ENCODE data around the gene TTLL5. TPM values are rescaled to one million over a fixed set of nuclear protein-coding genes. Genes with fewer than 3 reads are reported as not detected.

The TTLL5 gene
- total RNA-seq, 4 donors from 2014 or later, result 14.2 to 27.1 (median 21.2) TPM

- Histone ChIP-seq H3K36me3 (peaks cover 0 to 40% (median 0%) of the 10 kb centered on the region in 3 donors), H3K9me3 (no peaks in the 10 kb centered on the region), H3K27me3 (no peaks in the 10 kb centered on the region), H3K27ac (no peak overlapping the region), H3K4me1 (no peaks in the 10 kb centered on the region), H3K4me3 (no peak overlapping the region)
- DNase-seq, result no peak
- intact Hi-C loops (cut with DNase I), result no loop called here
- TF ChIP-seq POLR2A (IDR thresholded peaks at IDR 0.05) (no peak), CTCF (IDR thresholded peaks at IDR 0.05) (no peak)
- 93 to 100% methylated on average over 1 of the region's 1 CpG for WGBS, 2 donors
These were observed 141.4 kb downstream of the TTLL5 start for GRCh38 chr14:75802486-75802885.

DNA sequence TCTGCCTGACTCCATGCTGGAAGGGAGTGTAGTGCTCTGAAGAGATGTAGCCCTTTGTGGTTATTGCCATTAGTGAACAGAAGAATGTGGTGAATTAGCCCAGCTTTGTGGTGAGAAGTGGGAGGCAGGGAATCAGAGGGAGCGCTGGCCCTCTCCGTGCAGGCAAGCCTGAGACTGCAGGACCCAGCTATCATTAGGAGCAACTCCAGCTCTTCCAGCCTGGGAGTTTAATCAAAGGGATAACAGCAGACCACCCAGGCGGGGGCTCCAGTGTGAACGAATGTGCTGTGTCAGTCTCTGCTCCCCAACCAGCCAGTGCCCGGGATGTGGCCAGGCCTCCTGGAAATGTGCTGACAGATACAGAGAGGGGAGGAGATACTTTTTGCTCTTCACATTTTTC lies 142.7 kb downstream of the TTLL5 start:
- Histone ChIP-seq H3K9me3 (no peaks in the 10 kb centered on the region), H3K27ac (no peak overlapping the region), H3K27me3 (no peaks in the 10 kb centered on the region), H3K4me3 (no peak overlapping the region), H3K4me1 (no peaks in the 10 kb centered on the region), H3K36me3 (peaks cover 0 to 39% (median 0%) of the 10 kb centered on the region in 3 donors)
- DNase-seq, result no peak
- WGBS, 2 donors, result 88 to 95% methylated on average over 5 of the region's 5 CpGs
- TF ChIP-seq POLR2A (IDR thresholded peaks at IDR 0.05) (no peak), CTCF (IDR thresholded peaks at IDR 0.05) (no peak)
- intact Hi-C loops (cut with DNase I), result no loop called here

- Histone ChIP-seq H3K4me3 (no peak overlapping the region), H3K9me3 (no peaks in the 10 kb centered on the region), H3K27ac (no peak overlapping the region), H3K27me3 (no peaks in the 10 kb centered on the region), H3K4me1 (no peaks in the 10 kb centered on the region), H3K36me3 (peaks cover 0 to 31% (median 0%) of the 10 kb centered on the region in 3 donors)
- WGBS, 2 donors, result 63 to 72% methylated on average over 2 of the region's 2 CpGs
- TF ChIP-seq POLR2A (IDR thresholded peaks at IDR 0.05) (no peak), CTCF (IDR thresholded peaks at IDR 0.05) (no peak)
- intact Hi-C loops (cut with DNase I), result no loop called here
- no peak for DNase-seq
These were observed 143.7 kb downstream of the TTLL5 start for GRCh38 chr14:75804570-75805275.

- intact Hi-C loops (cut with DNase I), result no loop called here
- H3K27me3 ChIP-seq, result no peaks in the 10 kb centered on the region
- no peaks in the 10 kb centered on the region for H3K9me3 ChIP-seq
- no peak overlapping the region for H3K4me3 ChIP-seq
- H3K36me3 ChIP-seq, result peaks cover 0 to 33% (median 0%) of the 10 kb centered on the region in 3 donors
- TF ChIP-seq CTCF (IDR thresholded peaks at IDR 0.05), result no peak
- no peak for TF ChIP-seq POLR2A (IDR thresholded peaks at IDR 0.05)
- no peak for DNase-seq
- no peaks in the 10 kb centered on the region for H3K4me1 ChIP-seq
- H3K27ac ChIP-seq, result no peak overlapping the region
These were observed 144.6 kb downstream of the TTLL5 start for GRCh38 chr14:75805646-75806045.

GRCh38 chr14:75806352-75806832 lies 145.3 kb downstream of the TTLL5 start:
- intact Hi-C loops (cut with DNase I), result no loop called here
- peaks cover 0 to 37% (median 0%) of the 10 kb centered on the region in 3 donors for H3K36me3 ChIP-seq
- H3K9me3 ChIP-seq, result no peaks in the 10 kb centered on the region
- DNase-seq, result no peak
- 69 to 85% methylated on average over 2 of the region's 2 CpGs for WGBS, 2 donors
- H3K27me3 ChIP-seq, result no peaks in the 10 kb centered on the region
- TF ChIP-seq CTCF (IDR thresholded peaks at IDR 0.05), result no peak
- TF ChIP-seq POLR2A (IDR thresholded peaks at IDR 0.05), result no peak
- no peak overlapping the region for H3K4me3 ChIP-seq
- no peaks in the 10 kb centered on the region for H3K4me1 ChIP-seq
- no peak overlapping the region for H3K27ac ChIP-seq
